Measurements from ENCODE around the gene KCNA5. TPM values are rescaled to one million over a fixed set of nuclear protein-coding genes. Genes with fewer than 3 reads are reported as not detected.

The KCNA5 gene
- total RNA-seq, 4 donors from 2014 or later: 0.84 to 3.7 (median 1.5) TPM

DNA sequence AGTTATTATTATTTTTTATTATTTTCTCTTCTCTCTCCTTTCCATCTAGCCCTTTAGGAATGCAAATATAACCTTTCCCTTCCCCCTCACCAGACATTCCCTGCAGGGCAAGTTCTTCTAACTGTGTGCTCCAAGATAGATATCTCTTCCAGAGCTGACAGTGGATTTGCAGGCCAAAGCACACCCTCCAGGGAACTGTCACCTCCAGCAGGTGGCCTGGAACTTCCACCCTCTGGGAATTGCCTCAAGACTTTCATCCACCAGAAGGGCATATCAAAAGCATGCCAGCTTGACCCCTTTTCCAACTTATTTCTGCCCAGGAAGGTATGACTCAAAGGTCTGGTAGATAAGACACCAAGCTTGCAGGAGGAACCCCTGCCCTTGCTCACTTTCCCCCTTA is 13.6 kb upstream of the KCNA5 start:
- Histone ChIP-seq H3K9me3 (no peaks in the 10 kb centered on the region), H3K27ac (no peak overlapping the region), H3K36me3 (no peaks in the 10 kb centered on the region), H3K4me1 (no peaks in the 10 kb centered on the region), H3K27me3 (no peaks in the 10 kb centered on the region), H3K4me3 (no peak overlapping the region)
- DNase-seq (ENCODE audit: low spot score in 2 of 2): no peak
- TF ChIP-seq EP300 (IDR thresholded peaks at IDR 0.05) (no peak), POLR2A (IDR thresholded peaks at IDR 0.05) (no peak)
- TF ChIP-seq, protein P1, sequence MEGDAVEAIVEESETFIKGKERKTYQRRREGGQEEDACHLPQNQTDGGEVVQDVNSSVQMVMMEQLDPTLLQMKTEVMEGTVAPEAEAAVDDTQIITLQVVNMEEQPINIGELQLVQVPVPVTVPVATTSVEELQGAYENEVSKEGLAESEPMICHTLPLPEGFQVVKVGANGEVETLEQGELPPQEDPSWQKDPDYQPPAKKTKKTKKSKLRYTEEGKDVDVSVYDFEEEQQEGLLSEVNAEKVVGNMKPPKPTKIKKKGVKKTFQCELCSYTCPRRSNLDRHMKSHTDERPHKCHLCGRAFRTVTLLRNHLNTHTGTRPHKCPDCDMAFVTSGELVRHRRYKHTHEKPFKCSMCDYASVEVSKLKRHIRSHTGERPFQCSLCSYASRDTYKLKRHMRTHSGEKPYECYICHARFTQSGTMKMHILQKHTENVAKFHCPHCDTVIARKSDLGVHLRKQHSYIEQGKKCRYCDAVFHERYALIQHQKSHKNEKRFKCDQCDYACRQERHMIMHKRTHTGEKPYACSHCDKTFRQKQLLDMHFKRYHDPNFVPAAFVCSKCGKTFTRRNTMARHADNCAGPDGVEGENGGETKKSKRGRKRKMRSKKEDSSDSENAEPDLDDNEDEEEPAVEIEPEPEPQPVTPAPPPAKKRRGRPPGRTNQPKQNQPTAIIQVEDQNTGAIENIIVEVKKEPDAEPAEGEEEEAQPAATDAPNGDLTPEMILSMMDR (IDR thresholded peaks at IDR 0.05): no peak

DNA sequence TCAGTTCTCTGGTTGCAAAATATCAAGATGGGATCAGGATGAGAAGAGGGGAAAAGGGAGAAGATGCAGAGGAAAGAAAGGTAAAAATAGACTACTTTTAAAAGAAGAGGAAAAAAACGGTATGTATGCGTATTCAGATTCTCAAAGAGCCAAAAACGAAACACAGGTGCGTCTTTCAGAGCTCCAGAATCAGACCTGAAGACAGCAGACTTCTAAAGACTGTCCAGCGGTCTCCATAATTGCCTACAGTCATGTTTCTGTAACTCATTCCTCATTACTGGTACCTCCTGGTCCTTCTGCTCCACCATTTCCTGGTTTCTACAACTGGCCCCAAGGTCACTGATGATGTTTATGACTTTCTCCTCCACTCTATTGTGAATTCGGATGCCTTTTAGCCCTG is 12.4 kb upstream of the KCNA5 start:
- DNase-seq (ENCODE audit: low spot score in 2 of 2): no peak
- Histone ChIP-seq H3K36me3 (no peaks in the 10 kb centered on the region), H3K4me1 (no peaks in the 10 kb centered on the region), H3K4me3 (no peak overlapping the region), H3K27me3 (no peaks in the 10 kb centered on the region), H3K27ac (no peak overlapping the region), H3K9me3 (no peaks in the 10 kb centered on the region)
- WGBS, 2 donors: 85 to 87% methylated on average over 6 of the region's 6 CpGs
- TF ChIP-seq, protein P1 (IDR thresholded peaks at IDR 0.05): no peak
- TF ChIP-seq EP300 (IDR thresholded peaks at IDR 0.05) (no peak), POLR2A (IDR thresholded peaks at IDR 0.05) (no peak)

DNA sequence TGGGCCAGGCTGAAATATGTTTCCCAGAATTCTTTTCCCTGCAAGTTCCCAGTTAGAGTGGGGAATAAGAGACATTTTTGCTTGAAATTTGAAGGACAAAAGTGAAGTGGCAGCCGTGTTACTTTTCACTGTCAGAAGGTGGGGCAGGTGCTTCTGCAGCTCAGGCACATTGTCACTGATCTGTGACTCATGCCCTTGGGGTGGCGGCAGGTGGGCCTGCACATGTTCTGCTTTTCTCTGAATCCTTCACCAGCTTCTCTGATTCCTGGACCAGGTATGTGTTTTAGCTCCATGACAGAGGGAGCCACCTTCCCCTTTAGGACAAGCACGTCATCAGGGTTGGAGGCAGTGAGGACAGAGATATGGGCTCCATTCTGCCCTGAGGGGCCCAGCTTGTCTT is 11.7 kb upstream of the KCNA5 start:
- no peaks in the 10 kb centered on the region for H3K27me3 ChIP-seq
- H3K36me3 ChIP-seq: no peaks in the 10 kb centered on the region
- TF ChIP-seq EP300 (IDR thresholded peaks at IDR 0.05) (no peak), POLR2A (IDR thresholded peaks at IDR 0.05) (no peak)
- TF ChIP-seq, protein P1 (IDR thresholded peaks at IDR 0.05): no peak
- no peak for DNase-seq (ENCODE audit: low spot score in 2 of 2)
- 96 to 97% methylated on average over 3 of the region's 3 CpGs for WGBS, 2 donors
- H3K4me1 ChIP-seq: no peaks in the 10 kb centered on the region
- no peak overlapping the region for H3K27ac ChIP-seq
- H3K9me3 ChIP-seq: no peaks in the 10 kb centered on the region
- no peak overlapping the region for H3K4me3 ChIP-seq

DNA sequence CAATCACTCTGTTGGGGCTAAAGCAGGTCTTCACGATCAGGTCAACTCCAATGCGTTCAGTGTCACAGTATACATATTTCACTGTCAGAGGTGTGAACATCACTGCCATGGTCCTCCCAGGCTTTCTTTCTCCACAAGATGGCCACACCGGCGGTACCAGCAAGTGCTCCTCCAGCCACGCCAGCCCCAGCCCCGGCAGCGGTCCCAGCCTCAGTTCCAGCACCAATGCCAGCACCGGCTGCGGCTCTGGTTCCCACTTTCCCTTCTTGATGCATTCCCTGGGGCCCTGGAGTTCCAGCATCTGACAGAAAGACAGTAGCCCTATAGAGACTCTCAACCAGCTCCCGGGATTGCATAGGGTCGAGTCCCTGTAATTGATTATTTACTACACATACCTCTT is 10.9 kb upstream of the KCNA5 start:
- H3K27me3 ChIP-seq: no peaks in the 10 kb centered on the region
- no peaks in the 10 kb centered on the region for H3K36me3 ChIP-seq
- DNase-seq (ENCODE audit: low spot score in 2 of 2): no peak
- WGBS, 2 donors: 89 to 93% methylated on average over 11 of the region's 11 CpGs
- H3K9me3 ChIP-seq: no peaks in the 10 kb centered on the region
- H3K4me1 ChIP-seq: no peaks in the 10 kb centered on the region
- H3K4me3 ChIP-seq: no peak overlapping the region
- TF ChIP-seq EP300 (IDR thresholded peaks at IDR 0.05): no peak
- no peak overlapping the region for H3K27ac ChIP-seq

DNA sequence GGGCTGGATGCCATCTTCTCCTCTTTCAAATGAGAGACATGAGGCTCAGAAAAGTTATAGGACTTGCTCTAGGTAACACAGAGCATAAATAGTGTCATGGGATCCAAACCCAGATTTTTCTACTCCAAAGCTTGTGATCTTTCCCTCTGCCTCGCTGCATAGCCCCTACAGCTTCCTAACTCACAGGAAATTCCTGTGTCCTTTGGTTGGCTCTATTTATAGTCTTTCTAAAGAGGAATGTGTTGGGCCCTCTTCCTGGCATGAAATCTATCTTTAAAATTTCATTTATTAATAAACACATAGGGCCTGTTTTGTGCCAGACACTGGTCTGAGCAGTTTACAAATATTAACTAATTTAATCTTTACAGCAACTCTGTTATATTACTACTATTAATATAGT is 9.8 kb upstream of the KCNA5 start:
- Histone ChIP-seq H3K9me3 (no peaks in the 10 kb centered on the region), H3K4me3 (no peak overlapping the region), H3K4me1 (no peaks in the 10 kb centered on the region), H3K27me3 (no peaks in the 10 kb centered on the region), H3K27ac (no peak overlapping the region), H3K36me3 (no peaks in the 10 kb centered on the region)
- no peak for DNase-seq (ENCODE audit: low spot score in 2 of 2)
- TF ChIP-seq, protein P1 (IDR thresholded peaks at IDR 0.05): no peak
- no peak for TF ChIP-seq EP300 (IDR thresholded peaks at IDR 0.05)
- TF ChIP-seq POLR2A (IDR thresholded peaks at IDR 0.05): no peak
- 45 to 59% methylated on average over 1 of the region's 1 CpG for WGBS, 2 donors

DNA sequence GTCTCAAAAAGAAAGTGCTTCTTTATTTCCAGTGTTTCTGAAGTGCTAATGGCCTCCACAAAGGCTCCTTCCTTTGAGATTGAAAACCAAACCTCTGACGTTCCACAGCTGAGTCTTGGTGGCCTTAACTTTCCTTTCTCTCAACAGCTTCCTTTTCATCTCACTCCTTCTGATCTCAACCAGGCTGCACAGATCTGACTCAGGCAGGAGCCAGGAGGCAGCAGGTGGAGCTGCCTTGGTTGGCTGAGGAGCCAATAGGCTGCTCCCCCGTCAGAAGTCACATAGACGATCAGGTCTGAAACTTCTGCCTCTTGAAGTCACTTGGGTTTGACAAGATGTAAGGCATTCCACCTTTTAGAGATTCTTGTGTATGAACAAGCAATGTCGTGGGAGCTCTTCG is 9.1 kb upstream of the KCNA5 start:
- Histone ChIP-seq H3K27ac (no peak overlapping the region), H3K4me3 (no peak overlapping the region), H3K9me3 (no peaks in the 10 kb centered on the region), H3K36me3 (no peaks in the 10 kb centered on the region), H3K4me1 (no peaks in the 10 kb centered on the region), H3K27me3 (no peaks in the 10 kb centered on the region)
- no peak for DNase-seq (ENCODE audit: low spot score in 2 of 2)
- TF ChIP-seq POLR2A (IDR thresholded peaks at IDR 0.05) (no peak), EP300 (IDR thresholded peaks at IDR 0.05) (no peak)
- TF ChIP-seq, protein P1 (IDR thresholded peaks at IDR 0.05): no peak
- 70 to 76% methylated on average over 5 of the region's 5 CpGs for WGBS, 2 donors

All from tibial nerve (tissue), 4 donors.